T-cell (primary cell): ENCODE measurements around the gene ZFP42. TPM values are rescaled to one million over a fixed set of nuclear protein-coding genes. Genes with fewer than 3 reads are reported as not detected.

Source experiments
- ATAC-seq, 4 experiments: fragments of 200-7000 bp in 3 of 4; fragments of 150-1000 bp in 1 of 4; cut with Tn5 transposase; replicated peaks in 1 of 4; 1 replicate in 3 of 4; 2 replicates in 1 of 4; pipeline ENCODE4 v1.10.0; 2021; ENCODE audit warnings: moderate library complexity in 3 of 4, mild to moderate bottlenecking in 2 of 4, moderate number of reproducible peaks in 1 of 4
- CTCF ChIA-PET, 2 donors: fragments of 300-600 bp; sonication (Branson Sonifier 250); formaldehyde crosslinking; loops; one replicate each; lab custom pipeline; 2022; ENCODE audit warnings: antibody characterized with exemption in 2 of 2; lab: Charles Lee
- POLR2A ChIA-PET, 2 donors: fragments of 300-600 bp; sonication (Branson Sonifier 250); formaldehyde crosslinking; loops; one replicate each; lab custom pipeline; 2022; ENCODE audit warnings: antibody characterized with exemption in 2 of 2; lab: Charles Lee
- DNase-seq, 35 experiments: peaks; one replicate each; pipeline versions ENCODE4 v3.0.0 to v3.0.0-alpha.2; 2013 to 2023
- H3K27ac ChIP-seq: one replicate; pipeline ENCODE4 v1.5.1; 2013; ENCODE audit warnings: low read length
- H3K27me3 ChIP-seq, 2 experiments: replicated peaks in 1 of 2; 1 replicate in 1 of 2; 2 replicates in 1 of 2; pipeline versions ENCODE4 v1.6.1 to v1.7.0; 2013; ENCODE audit warnings: low read length in 1 of 2, mixed read lengths in 1 of 2; ENCODE audit not compliant: control insufficient read depth in 2 of 2, insufficient read depth in 2 of 2; ENCODE audit errors: extremely low read depth in 1 of 2
- H3K36me3 ChIP-seq, 2 donors: 1 replicate in 1 of 2; 2 replicates in 1 of 2; pipeline versions ENCODE4 v1.6.1 to v1.7.0; 2013; ENCODE audit warnings: low read length in 1 of 2; ENCODE audit not compliant: control insufficient read depth in 2 of 2, insufficient read depth in 1 of 2; ENCODE audit errors: extremely low read depth in 1 of 2
- H3K4me1 ChIP-seq, 2 experiments: 1 replicate in 1 of 2; 2 replicates in 1 of 2; pipeline versions ENCODE4 v1.6.1 to v1.7.0; 2013; ENCODE audit warnings: low read length in 2 of 2, mixed read lengths in 1 of 2; ENCODE audit not compliant: insufficient read depth in 2 of 2, control insufficient read depth in 1 of 2; ENCODE audit errors: extremely low read depth in 1 of 2
- H3K4me3 ChIP-seq, 2 donors: 1 replicate in 1 of 2; 2 replicates in 1 of 2; pipeline versions ENCODE4 v1.5.1 to v1.7.0; 2013; ENCODE audit warnings: mild to moderate bottlenecking in 2 of 2, low read length in 1 of 2, moderate library complexity in 1 of 2; ENCODE audit not compliant: control insufficient read depth in 1 of 2; ENCODE audit errors: extremely low read depth in 1 of 2
- H3K9me3 ChIP-seq: 2 replicates; pipeline ENCODE4 v1.7.0; 2013
- H3K27ac Mint-ChIP-seq, 2 donors: one replicate each; pipeline ENCODE4 v1.8.0; 2020 to 2021; ENCODE audit warnings: mild to moderate bottlenecking in 2 of 2, mixed read lengths in 2 of 2
- H3K27me3 Mint-ChIP-seq, 2 donors: one replicate each; pipeline ENCODE4 v1.8.0; 2021 to 2022; ENCODE audit warnings: mixed read lengths in 2 of 2
- H3K36me3 Mint-ChIP-seq: one replicate; pipeline ENCODE4 v1.8.0; 2021; ENCODE audit warnings: mixed read lengths
- H3K4me1 Mint-ChIP-seq, 3 donors: one replicate each; pipeline ENCODE4 v1.8.0; 2020 to 2022; ENCODE audit warnings: mixed read lengths in 3 of 3, mild to moderate bottlenecking in 1 of 3
- H3K4me3 Mint-ChIP-seq, 3 donors: one replicate each; pipeline ENCODE4 v1.8.0; 2020 to 2022; ENCODE audit warnings: mild to moderate bottlenecking in 3 of 3, mixed read lengths in 3 of 3, moderate library complexity in 3 of 3
- H3K9me3 Mint-ChIP-seq, 3 donors: one replicate each; pipeline ENCODE4 v1.8.0; 2020 to 2022; ENCODE audit warnings: mixed read lengths in 3 of 3
- WGBS: methylation state at CpG from one replicate; pipeline ENCODE4 v1.1.5; 2013; ENCODE audit warnings: missing lambda C conversion rate; ENCODE audit not compliant: insufficient coverage; 5-methylcytosine and 5-hydroxymethylcytosine counted together
- total RNA-seq, 35 experiments: library from RNA in 6 of 35; stranded (reverse) in 6 of 35; fragments of 120-200 nt in 1 of 35; gene quantifications; one replicate each; pipeline versions ENCODE4 v1.2.1 to v1.2.4 and lab custom pipeline; 2013 to 2026

The ZFP42 gene
- total RNA-seq, 5 donors from 2014 or later (not counting 1 experiment from before 2014, with no cell fraction given): not detected

DNA sequence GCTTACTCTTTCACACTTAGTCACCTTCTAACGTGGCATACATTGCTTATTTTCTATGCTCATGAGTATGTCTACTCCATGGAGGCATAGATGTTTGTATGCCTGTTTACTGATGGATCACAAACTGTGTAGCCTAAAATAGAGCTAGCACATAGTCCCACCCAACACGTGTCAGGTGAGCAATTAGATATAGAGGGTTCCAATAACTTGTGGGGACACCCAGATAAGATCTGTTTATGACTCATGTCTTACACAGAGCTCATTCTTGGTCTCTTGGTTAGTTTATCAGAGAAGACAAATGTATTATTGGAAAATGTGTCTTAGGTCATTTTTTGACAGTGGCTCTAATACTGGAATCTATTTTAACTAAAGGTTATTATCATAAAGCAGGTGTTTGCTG is 6.8 kb downstream of the ZFP42 start:
- DNase-seq: no peak
- Histone ChIP-seq H3K4me3 (no peak overlapping the region), H3K9me3 (no peaks in the 10 kb centered on the region), H3K27ac (no peak overlapping the region), H3K36me3 (no peaks in the 10 kb centered on the region), H3K4me1 (no peaks in the 10 kb centered on the region), H3K27me3 (peaks cover 0 to under 1% of the 10 kb centered on the region in 2 experiments)
- ATAC-seq: no peak
- peaks cover 2 to 3% of the 10 kb centered on the region in 2 donors for H3K27me3 Mint-ChIP-seq
- peaks cover 4 to 16% (median 12%) of the 10 kb centered on the region in 3 donors for H3K9me3 Mint-ChIP-seq
- WGBS: no CpG with 5 or more reads among the region's 2 CpGs
- H3K27ac Mint-ChIP-seq: no peak overlapping the region
- CTCF ChIA-PET: no interaction called here
- H3K4me3 Mint-ChIP-seq: no peak overlapping the region
- POLR2A ChIA-PET: no interaction called here
- no peaks in the 10 kb centered on the region for H3K36me3 Mint-ChIP-seq
- H3K4me1 Mint-ChIP-seq: no peaks in the 10 kb centered on the region

DNA sequence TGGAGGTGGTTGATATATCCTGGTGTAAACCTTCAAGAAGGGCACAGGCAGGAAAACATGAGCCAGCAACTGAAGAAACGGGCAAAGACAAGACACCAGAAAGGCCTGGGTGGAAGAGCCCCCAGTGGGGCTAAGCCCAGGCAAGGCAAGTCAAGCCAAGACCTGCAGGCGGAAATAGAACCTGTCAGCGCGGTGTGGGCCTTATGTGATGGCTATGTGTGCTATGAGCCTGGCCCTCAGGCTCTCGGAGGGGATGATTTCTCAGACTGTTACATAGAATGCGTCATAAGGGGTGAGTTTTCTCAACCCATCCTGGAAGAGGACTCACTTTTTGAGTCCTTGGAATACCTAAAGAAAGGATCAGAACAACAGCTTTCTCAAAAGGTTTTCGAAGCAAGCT is 7.2 kb downstream of the ZFP42 start:
- Mint-ChIP-seq H3K27me3 (no peaks in the 10 kb centered on the region), H3K27ac (no peak overlapping the region), H3K4me3 (no peak overlapping the region), H3K36me3 (no peaks in the 10 kb centered on the region), H3K4me1 (no peaks in the 10 kb centered on the region), H3K9me3 (peaks cover 2 to 12% (median 9%) of the 10 kb centered on the region in 3 donors)
- no peak overlapping the region for H3K27ac ChIP-seq
- CTCF ChIA-PET: no interaction called here
- POLR2A ChIA-PET: no interaction called here
- H3K4me3 ChIP-seq: no peak overlapping the region
- no peaks in the 10 kb centered on the region for H3K36me3 ChIP-seq
- no peak for DNase-seq
- H3K9me3 ChIP-seq: no peaks in the 10 kb centered on the region
- 79% methylated on average over 3 of the region's 7 CpGs for WGBS
- H3K4me1 ChIP-seq: no peaks in the 10 kb centered on the region
- ATAC-seq: no peak
- no peaks in the 10 kb centered on the region for H3K27me3 ChIP-seq

- no peak overlapping the region for H3K27ac Mint-ChIP-seq
Measured at GRCh38 chr4:188005561-188005960, 10.0 kb downstream of the ZFP42 start.

GRCh38 chr4:188006285-188006848 is 10.8 kb downstream of the ZFP42 start:
- Mint-ChIP-seq H3K27me3 (no peaks in the 10 kb centered on the region), H3K36me3 (no peaks in the 10 kb centered on the region), H3K27ac (no peak overlapping the region), H3K4me3 (no peak overlapping the region), H3K4me1 (no peaks in the 10 kb centered on the region), H3K9me3 (peaks cover 3 to 19% (median 14%) of the 10 kb centered on the region in 3 donors)
- no peaks in the 10 kb centered on the region for H3K36me3 ChIP-seq
- no peak overlapping the region for H3K4me3 ChIP-seq
- H3K9me3 ChIP-seq: no peaks in the 10 kb centered on the region
- ChIA-PET CTCF (no interaction called here), POLR2A (no interaction called here)
- WGBS: 26% methylated on average over 3 of the region's 5 CpGs
- DNase-seq (no peak), ATAC-seq (no peak)
- H3K27ac ChIP-seq: no peak overlapping the region
- H3K27me3 ChIP-seq: no peaks in the 10 kb centered on the region
- H3K4me1 ChIP-seq: no peaks in the 10 kb centered on the region

More at GRCh38 chr4:188005561-188005960, 10.0 kb downstream of the ZFP42 start:
- CTCF ChIA-PET: no interaction called here
- H3K9me3 ChIP-seq: no peaks in the 10 kb centered on the region
- ATAC-seq: no peak
- Mint-ChIP-seq H3K4me3 (no peak overlapping the region), H3K9me3 (peaks cover 3 to 19% (median 9%) of the 10 kb centered on the region in 3 donors), H3K36me3 (no peaks in the 10 kb centered on the region), H3K4me1 (no peaks in the 10 kb centered on the region), H3K27me3 (no peaks in the 10 kb centered on the region)
- no peaks in the 10 kb centered on the region for H3K27me3 ChIP-seq
- no peak overlapping the region for H3K4me3 ChIP-seq
- POLR2A ChIA-PET: no interaction called here
- H3K4me1 ChIP-seq: no peaks in the 10 kb centered on the region
- H3K36me3 ChIP-seq: no peaks in the 10 kb centered on the region
- DNase-seq: no peak
- H3K27ac ChIP-seq: no peak overlapping the region
- 0% methylated on average over 1 of the region's 3 CpGs for WGBS

- no peak overlapping the region for H3K4me3 Mint-ChIP-seq
- DNase-seq: no peak
- H3K27ac ChIP-seq: no peak overlapping the region
- ChIA-PET POLR2A (no interaction called here), CTCF (no interaction called here)
- H3K27ac Mint-ChIP-seq: no peak overlapping the region
- H3K4me1 ChIP-seq: no peaks in the 10 kb centered on the region
- peaks cover 7 to 17% (median 12%) of the 10 kb centered on the region in 3 donors for H3K9me3 Mint-ChIP-seq
- no peaks in the 10 kb centered on the region for H3K36me3 Mint-ChIP-seq
- H3K27me3 Mint-ChIP-seq: no peaks in the 10 kb centered on the region
- H3K9me3 ChIP-seq: no peaks in the 10 kb centered on the region
- H3K4me1 Mint-ChIP-seq: no peaks in the 10 kb centered on the region
- no peak overlapping the region for H3K4me3 ChIP-seq
- no peak for ATAC-seq
- no peaks in the 10 kb centered on the region for H3K27me3 ChIP-seq
- WGBS: 60% methylated on average over 1 of the region's 8 CpGs
- H3K36me3 ChIP-seq: no peaks in the 10 kb centered on the region
Measured at GRCh38 chr4:188008377-188008776, 12.8 kb downstream of the ZFP42 start.

DNA sequence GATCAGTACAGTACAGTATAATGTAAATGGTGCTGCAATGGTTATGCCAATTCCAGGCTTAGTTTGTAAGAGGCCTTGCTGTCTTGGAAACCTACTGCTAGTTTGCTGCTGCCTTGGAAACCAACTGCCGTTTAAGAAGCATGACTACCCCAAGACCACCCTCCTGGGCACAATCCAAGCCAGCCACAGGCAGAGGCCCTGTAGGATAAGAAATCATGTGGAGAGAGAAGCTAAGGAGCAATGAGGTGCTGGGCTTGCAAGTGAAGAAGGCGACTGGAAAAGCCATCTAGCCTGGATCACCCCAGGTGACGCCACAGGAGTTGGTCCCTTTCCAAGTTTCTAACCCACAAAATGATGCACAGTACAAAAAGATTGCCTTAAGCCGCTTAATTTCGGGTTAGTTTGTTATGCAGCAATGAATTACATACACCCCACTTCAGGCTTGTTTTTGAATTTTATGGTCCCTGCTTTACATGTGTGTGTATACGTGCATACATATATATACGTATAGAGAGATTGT is 16.9 kb downstream of the ZFP42 start:
- H3K9me3 ChIP-seq: peaks cover 2% of the 10 kb centered on the region
- CTCF ChIA-PET: no interaction called here
- H3K36me3 ChIP-seq: no peaks in the 10 kb centered on the region
- POLR2A ChIA-PET: no interaction called here
- H3K4me3 Mint-ChIP-seq: no peak overlapping the region
- no peaks in the 10 kb centered on the region for H3K36me3 Mint-ChIP-seq
- H3K4me1 ChIP-seq: no peaks in the 10 kb centered on the region
- H3K27ac Mint-ChIP-seq: no peak overlapping the region
- ATAC-seq (no peak), DNase-seq (no peak)
- H3K9me3 Mint-ChIP-seq: peaks cover 10 to 20% (median 13%) of the 10 kb centered on the region in 3 donors
- no peak overlapping the region for H3K4me3 ChIP-seq
- no peaks in the 10 kb centered on the region for H3K27me3 ChIP-seq
- H3K27me3 Mint-ChIP-seq: no peaks in the 10 kb centered on the region
- H3K4me1 Mint-ChIP-seq: no peaks in the 10 kb centered on the region
- no CpG with 5 or more reads among the region's 7 CpGs for WGBS
- no peak overlapping the region for H3K27ac ChIP-seq
